Erythroblast (primary cell): ENCODE measurements around the gene CDK5R2.

Experiments
- DNase-seq, 2 experiments: peaks; one replicate each; lab custom pipeline; 2025; lab: John Stamatoyannopoulos, UW
- GATA1 ChIP-seq: IDR thresholded peaks from 2 replicates; pipeline ENCODE4 v1.6.1; 2011; ENCODE audit warnings: low read depth, mild to moderate bottlenecking, control low read depth, low read length, moderate library complexity
- POLR2A ChIP-seq: IDR thresholded peaks from 2 replicates; pipeline ENCODE4 v1.6.1; 2011; ENCODE audit warnings: mild to moderate bottlenecking, low read length

Gene CDK5R2

GRCh38 chr2:218990052-218990451, 30.6 kb downstream of the CDK5R2 start:
- TF ChIP-seq GATA1 (no peak), POLR2A (no peak)
- DNase-seq, result no peak

- TF ChIP-seq POLR2A (no peak), GATA1 (no peak)
These were observed 31.1 kb downstream of the CDK5R2 start for GRCh38 chr2:218990612-218991011.

DNA sequence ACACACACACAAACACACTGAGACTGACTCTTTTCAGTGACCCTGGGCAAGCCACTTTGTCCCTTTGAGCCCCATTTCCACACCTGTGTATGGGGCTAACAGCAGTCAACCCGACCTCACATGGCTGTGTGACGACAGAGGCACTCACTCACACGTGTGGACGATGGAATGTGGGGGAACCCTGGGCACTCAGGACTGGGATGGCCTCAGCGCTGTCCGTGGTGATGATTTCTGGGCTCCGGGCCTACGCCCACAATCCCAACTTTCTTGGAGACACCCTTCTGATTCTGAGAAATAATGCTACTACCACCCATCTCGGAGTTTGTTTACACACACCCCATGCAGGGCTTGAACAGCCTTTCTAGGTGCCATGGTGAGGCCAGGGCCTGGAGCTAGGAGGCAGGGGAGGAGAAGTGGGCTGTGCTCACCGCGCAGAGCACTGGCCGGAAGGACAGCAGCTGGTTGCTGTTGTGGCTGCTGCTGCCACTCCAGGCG, 32.3 kb downstream of the CDK5R2 start:
- no peak for DNase-seq
- TF ChIP-seq POLR2A, result no peak
- no peak for TF ChIP-seq GATA1

More at GRCh38 chr2:218990612-218991011, 31.1 kb downstream of the CDK5R2 start:
- DNase-seq, result no peak

DNA sequence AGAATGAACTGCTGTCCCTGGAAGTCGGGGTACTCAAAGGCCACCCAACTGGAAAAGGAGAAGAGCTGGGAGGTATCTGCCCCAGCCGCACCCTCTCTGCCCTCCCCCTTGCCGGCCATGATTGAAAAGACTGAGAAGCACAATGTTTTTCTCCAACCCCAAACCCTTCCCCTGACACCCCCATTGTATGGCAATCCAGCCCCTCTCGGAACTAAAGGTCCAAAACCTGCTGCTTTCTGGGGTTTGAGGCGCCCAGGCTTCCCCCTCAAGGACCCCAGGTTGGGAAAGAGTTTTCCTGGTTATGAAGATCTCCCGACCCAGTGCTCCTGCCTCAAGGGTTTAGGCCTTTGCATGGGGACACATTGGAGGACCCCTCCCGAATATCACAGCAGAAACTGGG, 32.7 kb downstream of the CDK5R2 start:
- no peak for DNase-seq
- TF ChIP-seq POLR2A (no peak), GATA1 (no peak)

DNA sequence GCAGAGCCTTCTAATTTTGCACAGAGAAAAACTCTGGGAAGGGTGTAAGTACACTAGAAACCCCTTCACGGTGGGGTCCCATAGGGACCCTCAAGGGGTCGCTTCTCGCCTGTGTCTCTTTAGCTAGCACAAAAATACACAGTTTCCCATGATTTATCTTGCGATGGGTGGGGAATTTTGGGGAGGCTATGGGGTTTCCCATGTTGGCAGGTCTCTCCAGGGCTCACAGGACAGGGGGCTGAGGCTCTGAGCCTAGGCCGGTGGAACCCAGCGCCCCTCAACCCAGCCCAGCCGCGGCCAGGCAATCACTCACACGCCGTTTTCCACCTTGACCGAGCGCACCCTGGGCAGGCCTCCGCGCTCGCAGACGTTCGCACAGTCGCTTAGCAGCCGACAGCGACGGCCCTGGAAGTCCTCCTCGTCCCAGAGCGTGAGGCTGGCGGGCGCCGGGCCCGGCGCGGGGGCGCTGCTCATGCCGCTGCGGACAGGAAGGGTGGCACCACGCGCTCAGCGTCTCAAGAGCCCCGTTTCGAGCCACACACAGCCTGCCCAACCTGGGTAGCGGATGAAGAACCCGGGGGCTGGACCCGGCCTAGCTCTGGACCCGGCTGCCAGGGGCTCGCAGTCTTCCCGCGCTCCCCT, 33.4 kb downstream of the CDK5R2 start:
- TF ChIP-seq POLR2A, result no peak
- TF ChIP-seq GATA1, result no peak
- DNase-seq, result no peak

GRCh38 chr2:218993345-218994315, 34.2 kb downstream of the CDK5R2 start, which contains the start of gene CRYBA2:
Gene CRYBA2, minus strand, starts transcription at chr2:218993422. Its CDS starts 246 bp downstream, at chr2:218993176.
- DNase-seq, result no peak
- no peak for TF ChIP-seq POLR2A
- no peak for TF ChIP-seq GATA1

GRCh38 chr2:218995561-218995960, 36.1 kb downstream of the CDK5R2 start:
- TF ChIP-seq POLR2A (no peak), GATA1 (no peak)
- no peak for DNase-seq

GRCh38 chr2:218995972-218996711, 36.7 kb downstream of the CDK5R2 start:
- peak; percentile 78 to 87 for DNase-seq
- TF ChIP-seq POLR2A, result no peak
- no peak for TF ChIP-seq GATA1

DNA sequence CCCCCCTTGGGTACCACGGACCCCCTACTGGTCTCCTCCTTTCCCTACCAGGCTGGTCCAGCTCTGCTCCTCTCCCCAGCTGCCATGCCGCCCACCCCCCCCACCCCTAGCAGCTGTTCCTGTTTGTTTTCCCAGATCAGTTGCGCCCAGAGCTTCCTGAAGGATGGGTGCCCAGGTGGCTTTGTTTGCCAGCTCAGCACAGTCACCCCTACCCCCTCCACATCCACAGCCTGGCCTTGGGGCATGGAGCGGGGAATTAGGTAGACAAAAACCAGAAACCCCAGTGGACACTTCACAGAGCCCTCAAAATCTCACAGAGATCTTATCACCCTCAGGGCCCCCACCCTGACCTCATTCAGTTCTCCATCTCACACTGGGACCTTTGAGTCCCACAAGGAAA, 37.5 kb downstream of the CDK5R2 start:
- TF ChIP-seq POLR2A, result no peak
- no peak for TF ChIP-seq GATA1
- DNase-seq, result no peak

- peak; percentile 28 to 57 for DNase-seq
- TF ChIP-seq GATA1 (no peak), POLR2A (no peak)
These were observed 38.3 kb downstream of the CDK5R2 start for GRCh38 chr2:218997731-218998130.

DNA sequence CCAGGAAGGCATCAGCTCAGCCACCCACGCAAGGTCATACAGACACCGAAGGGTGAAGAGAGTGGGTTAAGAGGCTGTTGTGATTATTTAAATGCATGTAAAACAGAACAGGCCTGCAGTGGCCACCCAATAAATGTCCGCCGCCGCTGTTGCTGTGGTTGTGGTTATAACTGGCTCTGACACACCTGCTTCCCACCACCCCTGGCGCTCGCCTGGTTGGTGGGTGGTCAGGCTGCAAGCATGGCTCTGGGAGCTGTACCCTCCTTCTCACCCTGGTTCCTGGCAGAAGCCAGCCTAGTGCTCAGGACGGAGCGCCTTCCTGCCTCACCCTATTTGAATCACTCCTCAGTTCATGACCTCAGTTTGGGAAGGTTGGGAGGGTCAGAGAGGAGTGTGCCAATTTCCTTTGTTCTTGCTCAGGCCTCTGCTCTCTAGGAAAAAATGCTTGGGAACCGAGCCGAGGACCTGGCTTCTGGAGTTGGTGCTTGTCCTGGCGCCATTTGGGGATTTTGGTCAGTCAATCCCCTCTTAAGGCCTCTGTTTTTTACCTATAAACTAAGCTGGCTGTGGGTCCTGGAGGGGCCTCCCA, 39.0 kb downstream of the CDK5R2 start:
- no peak for TF ChIP-seq POLR2A
- no peak for TF ChIP-seq GATA1
- DNase-seq, result no peak

DNA sequence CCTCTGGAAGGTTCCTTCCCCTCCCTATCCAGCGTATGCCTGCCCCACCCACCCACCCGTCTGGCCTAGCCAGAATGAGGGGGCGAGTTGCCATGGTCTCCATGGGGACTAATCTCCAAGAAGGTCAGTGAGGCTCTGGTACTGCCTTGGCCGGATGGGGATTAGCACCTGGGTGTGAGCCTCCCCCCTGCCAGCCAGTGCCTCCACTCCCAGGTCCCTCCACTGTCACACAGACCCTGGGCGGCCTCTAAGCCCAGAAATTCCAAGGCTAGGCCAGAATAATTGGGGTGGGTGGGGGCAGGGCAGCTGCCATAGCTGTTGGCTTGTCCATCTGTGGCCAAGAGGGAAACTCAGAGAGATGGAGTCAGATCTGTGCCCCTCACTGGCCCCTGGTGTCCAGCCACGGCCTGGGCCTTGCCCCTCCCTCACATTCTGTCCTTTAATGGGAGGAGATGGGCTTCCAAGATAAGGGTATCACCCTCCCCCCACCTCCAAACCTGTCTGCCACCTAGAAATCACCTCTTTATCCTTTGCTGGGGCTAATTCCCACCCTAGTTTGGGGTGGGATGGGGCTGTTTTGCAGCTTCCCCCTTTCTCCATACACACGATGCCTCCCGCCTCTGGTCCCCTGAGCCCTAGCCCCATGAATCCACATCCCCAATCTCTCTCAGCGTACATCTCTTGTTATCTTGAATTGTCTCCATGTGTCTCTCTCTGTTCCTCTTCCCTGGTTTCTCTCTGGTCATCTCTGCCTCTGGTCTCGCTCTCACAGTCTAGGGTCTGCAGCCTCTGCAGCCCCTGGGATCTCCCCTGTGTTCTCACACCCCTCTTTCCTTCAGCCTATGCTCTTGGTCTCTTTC, 39.8 kb downstream of the CDK5R2 start:
- TF ChIP-seq POLR2A (no peak), GATA1 (no peak)
- DNase-seq, result no peak
